ENCODE data around the gene PAWR. TPM values are rescaled to one million over a fixed set of nuclear protein-coding genes. Genes with fewer than 3 reads are reported as not detected.

Gene PAWR
- total RNA-seq, 1 donor from 2014 or later = 127 TPM

DNA sequence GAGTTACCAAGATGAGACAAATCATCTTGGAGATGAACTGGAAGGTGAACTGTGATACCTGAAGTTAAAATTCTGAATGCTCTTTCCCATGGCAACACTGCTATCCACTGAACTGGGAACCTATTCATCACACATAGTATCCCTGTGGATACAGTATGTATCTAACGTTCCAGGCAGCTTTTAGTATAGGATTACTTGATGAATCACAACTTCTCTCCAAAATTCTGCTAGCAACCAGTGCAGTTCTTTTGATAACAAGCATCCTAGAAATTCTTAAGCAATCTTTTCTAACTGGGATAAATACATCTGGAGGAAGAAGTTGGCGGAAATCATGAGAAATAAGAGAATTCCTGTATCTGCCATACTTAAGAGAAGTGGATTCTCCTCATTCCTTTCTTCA is 66.4 kb downstream of the PAWR start:
- H3K9me3 Mint-ChIP-seq (ENCODE audit: low read depth) = peaks cover 3% of the 10 kb centered on the region
- no peak for DNase-seq (ENCODE audit: low spot score)
- TF ChIP-seq, protein P1, sequence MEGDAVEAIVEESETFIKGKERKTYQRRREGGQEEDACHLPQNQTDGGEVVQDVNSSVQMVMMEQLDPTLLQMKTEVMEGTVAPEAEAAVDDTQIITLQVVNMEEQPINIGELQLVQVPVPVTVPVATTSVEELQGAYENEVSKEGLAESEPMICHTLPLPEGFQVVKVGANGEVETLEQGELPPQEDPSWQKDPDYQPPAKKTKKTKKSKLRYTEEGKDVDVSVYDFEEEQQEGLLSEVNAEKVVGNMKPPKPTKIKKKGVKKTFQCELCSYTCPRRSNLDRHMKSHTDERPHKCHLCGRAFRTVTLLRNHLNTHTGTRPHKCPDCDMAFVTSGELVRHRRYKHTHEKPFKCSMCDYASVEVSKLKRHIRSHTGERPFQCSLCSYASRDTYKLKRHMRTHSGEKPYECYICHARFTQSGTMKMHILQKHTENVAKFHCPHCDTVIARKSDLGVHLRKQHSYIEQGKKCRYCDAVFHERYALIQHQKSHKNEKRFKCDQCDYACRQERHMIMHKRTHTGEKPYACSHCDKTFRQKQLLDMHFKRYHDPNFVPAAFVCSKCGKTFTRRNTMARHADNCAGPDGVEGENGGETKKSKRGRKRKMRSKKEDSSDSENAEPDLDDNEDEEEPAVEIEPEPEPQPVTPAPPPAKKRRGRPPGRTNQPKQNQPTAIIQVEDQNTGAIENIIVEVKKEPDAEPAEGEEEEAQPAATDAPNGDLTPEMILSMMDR (IDR thresholded peaks at IDR 0.05) = no peak
- H3K27me3 Mint-ChIP-seq (ENCODE audit: low read depth) = no peaks in the 10 kb centered on the region
- H3K4me3 Mint-ChIP-seq (ENCODE audit: unreplicated experiment) = no peak overlapping the region
- H3K4me1 Mint-ChIP-seq (ENCODE audit: low read depth) = peaks cover 22% of the 10 kb centered on the region
- peak overlapping the region; percentile 58 for H3K27ac Mint-ChIP-seq (ENCODE audit: unreplicated experiment)
- H3K36me3 Mint-ChIP-seq (ENCODE audit: low read depth) = peaks cover 11% of the 10 kb centered on the region

DNA sequence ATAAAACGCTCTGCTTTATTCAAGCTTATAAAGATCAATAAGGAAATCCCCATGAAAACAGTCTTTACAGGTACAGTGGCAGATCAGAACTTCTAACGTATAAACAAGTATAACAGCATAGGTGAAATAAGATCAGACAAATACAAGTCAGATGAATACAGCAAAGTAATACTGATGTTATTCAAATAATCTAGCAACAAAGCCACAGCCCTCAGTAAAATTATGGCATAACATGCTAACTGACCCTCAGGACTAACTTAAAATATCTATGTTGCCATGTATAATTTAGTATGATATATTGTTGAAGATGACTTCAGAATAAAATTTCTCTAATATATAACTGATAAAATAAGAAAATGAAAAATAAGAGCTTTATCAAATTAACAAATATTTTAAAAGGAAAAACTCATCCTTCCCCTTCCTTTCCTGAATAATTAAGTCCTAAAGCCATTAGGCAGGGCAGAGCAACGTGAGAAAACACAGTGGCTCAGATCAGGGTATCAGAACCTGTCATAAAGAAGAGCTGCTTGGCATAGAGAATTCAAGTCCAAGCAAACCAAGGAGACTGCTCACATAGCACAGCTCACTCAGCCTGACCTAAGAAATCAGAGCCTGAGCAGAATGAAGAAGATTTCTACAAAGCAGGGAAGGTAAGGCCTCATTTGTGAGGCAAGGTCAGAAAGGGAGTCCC is 70.7 kb downstream of the PAWR start:
- Mint-ChIP-seq H3K36me3 (ENCODE audit: low read depth) (peaks cover 15% of the 10 kb centered on the region), H3K4me1 (ENCODE audit: low read depth) (peaks cover 50% of the 10 kb centered on the region), H3K4me3 (ENCODE audit: unreplicated experiment) (no peak overlapping the region), H3K9me3 (ENCODE audit: low read depth) (no peaks in the 10 kb centered on the region), H3K27me3 (ENCODE audit: low read depth) (no peaks in the 10 kb centered on the region), H3K27ac (ENCODE audit: unreplicated experiment) (no peak overlapping the region)
- TF ChIP-seq, protein P1 (IDR thresholded peaks at IDR 0.05) = no peak
- no peak for DNase-seq (ENCODE audit: low spot score)

DNA sequence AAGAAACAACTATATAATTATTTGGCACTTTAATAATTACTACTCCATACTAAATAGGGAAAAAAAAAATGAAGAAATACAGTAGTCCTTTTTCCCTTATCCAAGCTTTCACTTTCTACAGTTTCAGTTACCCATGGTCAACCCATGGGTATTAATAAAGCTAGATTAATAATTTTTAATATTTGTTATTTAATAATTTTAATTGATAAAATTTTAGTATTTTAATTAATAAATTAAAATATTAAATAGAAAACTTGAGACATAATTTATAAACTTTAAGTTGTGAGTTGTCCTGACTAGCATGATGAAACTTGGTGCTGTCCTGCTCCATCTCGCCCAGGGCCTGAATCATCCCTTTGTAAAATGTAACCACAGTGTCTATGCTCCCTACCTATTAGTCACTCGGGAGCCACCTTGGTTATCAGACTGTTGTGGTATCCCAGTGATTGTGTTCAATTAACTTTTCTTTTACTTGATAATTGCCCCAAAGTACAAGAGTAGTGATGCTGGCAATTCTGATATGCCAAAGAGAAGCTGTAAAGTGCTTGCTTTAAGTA is 71.8 kb downstream of the PAWR start:
- no peak for DNase-seq (ENCODE audit: low spot score)
- Mint-ChIP-seq H3K27ac (ENCODE audit: unreplicated experiment) (peak overlapping the region; percentile 54), H3K4me3 (ENCODE audit: unreplicated experiment) (no peak overlapping the region), H3K36me3 (ENCODE audit: low read depth) (peaks cover 15% of the 10 kb centered on the region), H3K9me3 (ENCODE audit: low read depth) (no peaks in the 10 kb centered on the region), H3K4me1 (ENCODE audit: low read depth) (peaks cover 52% of the 10 kb centered on the region), H3K27me3 (ENCODE audit: low read depth) (no peaks in the 10 kb centered on the region)
- TF ChIP-seq, protein P1 (IDR thresholded peaks at IDR 0.05) = no peak

DNA sequence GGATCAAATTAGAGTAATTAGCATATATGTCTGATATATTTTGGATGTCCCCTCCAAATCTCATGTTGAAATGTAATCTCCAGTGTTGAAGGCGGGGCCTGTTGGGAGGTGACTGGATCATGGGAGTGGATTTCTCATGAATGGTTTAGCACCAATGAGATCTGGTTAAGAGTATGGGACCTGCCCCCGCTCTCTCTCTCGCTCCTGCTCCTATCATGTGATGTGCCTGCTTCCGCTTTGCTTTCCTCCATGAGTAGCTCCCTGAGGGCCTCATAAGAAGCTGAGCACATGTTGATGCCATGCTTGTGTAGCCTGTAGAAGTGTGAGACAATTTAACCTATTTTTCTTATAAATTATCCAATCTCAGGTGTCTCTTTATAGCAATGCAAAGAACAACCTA is 73.1 kb downstream of the PAWR start:
- TF ChIP-seq, protein P1 (IDR thresholded peaks at IDR 0.05) = no peak
- Mint-ChIP-seq H3K9me3 (ENCODE audit: low read depth) (no peaks in the 10 kb centered on the region), H3K4me1 (ENCODE audit: low read depth) (peaks cover 45% of the 10 kb centered on the region), H3K27ac (ENCODE audit: unreplicated experiment) (no peak overlapping the region), H3K4me3 (ENCODE audit: unreplicated experiment) (no peak overlapping the region), H3K36me3 (ENCODE audit: low read depth) (peaks cover 15% of the 10 kb centered on the region), H3K27me3 (ENCODE audit: low read depth) (no peaks in the 10 kb centered on the region)
- DNase-seq (ENCODE audit: low spot score) = no peak

DNA sequence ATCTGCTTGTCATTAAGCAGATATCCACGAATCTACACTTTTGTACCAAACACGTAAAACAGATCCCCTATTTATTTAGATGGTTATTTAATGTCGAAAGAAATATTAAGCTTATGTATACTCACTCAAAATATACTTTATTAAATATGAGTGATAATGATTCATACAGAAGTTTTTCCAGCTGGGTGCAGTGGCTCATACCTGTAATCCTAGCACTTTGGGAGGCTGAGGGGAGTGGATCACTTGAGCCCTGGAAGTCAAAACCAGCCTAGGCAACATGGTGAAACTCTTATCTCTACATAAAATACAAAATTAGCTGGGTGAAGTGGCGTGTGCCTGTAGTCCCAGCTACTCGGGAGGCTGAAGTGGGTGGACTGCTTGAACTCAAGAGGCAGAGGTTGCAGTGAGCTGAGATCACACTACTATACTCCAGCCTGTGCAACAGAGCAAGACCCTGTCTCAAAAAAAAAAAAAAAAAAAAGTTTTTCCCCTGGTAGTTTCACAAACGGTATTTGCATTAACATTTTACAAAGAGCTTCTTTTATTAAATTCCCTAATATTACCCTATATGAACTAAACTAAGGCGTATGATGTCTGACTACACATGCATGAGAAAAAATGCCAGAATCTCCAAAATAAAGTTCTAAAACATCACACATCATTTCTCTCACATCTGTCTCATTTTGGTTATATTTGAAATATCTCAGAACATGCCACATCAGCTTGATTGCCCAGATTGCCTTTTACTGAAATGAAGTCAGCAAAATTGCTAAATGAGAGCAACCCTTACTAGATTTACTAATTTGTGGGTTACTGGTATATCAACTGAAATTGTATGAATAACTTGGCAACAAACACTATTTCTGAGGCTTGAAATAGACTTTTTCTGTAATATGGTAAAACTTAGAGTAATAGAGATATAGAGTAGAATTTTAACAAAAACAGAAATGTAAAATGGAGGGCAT is 74.9 kb downstream of the PAWR start:
- H3K27ac Mint-ChIP-seq (ENCODE audit: unreplicated experiment) = peak overlapping the region; percentile 76
- TF ChIP-seq, protein P1 (IDR thresholded peaks at IDR 0.05) = no peak
- H3K4me3 Mint-ChIP-seq (ENCODE audit: unreplicated experiment) = no peak overlapping the region
- H3K9me3 Mint-ChIP-seq (ENCODE audit: low read depth) = no peaks in the 10 kb centered on the region
- peaks cover 41% of the 10 kb centered on the region for H3K4me1 Mint-ChIP-seq (ENCODE audit: low read depth)
- no peak for DNase-seq (ENCODE audit: low spot score)
- H3K36me3 Mint-ChIP-seq (ENCODE audit: low read depth) = peaks cover 12% of the 10 kb centered on the region
- no peaks in the 10 kb centered on the region for H3K27me3 Mint-ChIP-seq (ENCODE audit: low read depth)

All from chondrocyte (in vitro differentiated cells).